Upper lobe of left lung (tissue), 4 donors: ENCODE results near the gene JAK3.

Experiments used
- POLR2A ChIP-seq, 4 donors: fragments of 450-650 bp; IDR thresholded peaks; one replicate each; pipeline ENCODE4 v1.5.1; 2016 to 2017; ENCODE audit warnings: antibody characterized with exemption in 4 of 4, mild to moderate bottlenecking in 2 of 4
- POLR2AphosphoS5 ChIP-seq, 2 donors: sonication (generic); formaldehyde crosslinking; IDR thresholded peaks; one replicate each; pipeline ENCODE4 v1.5.1; 2017; ENCODE audit warnings: antibody characterized with exemption in 2 of 2
- TF ChIP-seq, protein P1 (sequence below), 6 experiments: fragments of 450-650 bp in 4 of 6; fragments of 200-600 bp in 2 of 6; sonication (generic) in 2 of 6; IDR thresholded peaks; one replicate each; pipeline ENCODE4 v1.5.1; 2016 to 2019; ENCODE audit warnings: antibody characterized with exemption in 6 of 6

DNA sequence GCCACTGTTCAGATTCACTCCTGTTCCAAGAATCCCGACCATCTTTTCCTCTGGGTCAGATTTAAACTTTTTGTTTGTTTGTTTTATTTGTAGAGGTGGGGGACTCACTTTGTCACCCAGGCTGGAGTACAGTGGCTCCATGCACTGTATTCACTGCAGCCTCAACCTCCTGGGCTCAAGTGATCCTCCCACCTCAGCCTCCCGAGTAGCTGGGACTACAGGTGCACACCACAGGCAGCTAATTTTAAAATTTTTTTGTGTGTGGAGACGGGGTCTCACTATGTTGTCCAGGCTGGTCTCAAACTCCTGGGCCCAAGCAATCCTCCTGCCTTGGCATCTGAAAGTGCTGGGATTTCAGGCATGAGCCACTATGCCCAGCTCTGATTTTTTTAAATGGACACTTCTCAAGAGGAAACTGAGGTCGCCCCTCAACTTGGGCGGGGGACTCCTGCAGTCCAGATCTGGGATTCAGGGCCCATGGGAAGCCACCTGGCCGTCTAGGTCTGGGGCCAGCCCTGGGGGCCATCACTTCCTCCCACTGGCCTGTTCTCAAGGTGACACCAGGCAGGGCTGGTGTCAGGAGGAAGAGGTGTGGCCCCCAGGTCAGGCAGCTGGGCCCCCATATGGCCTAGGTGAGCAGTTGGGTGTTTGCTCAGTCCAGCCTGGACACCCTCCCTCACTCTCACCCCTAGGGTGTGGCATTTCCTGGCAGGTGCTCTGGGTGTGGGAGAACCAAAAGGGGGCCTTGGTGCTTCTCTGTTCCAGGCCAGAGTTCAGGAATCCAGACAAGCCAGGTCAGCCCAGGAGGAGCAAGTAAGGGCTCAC, 51.6 kb downstream of the JAK3 start:
- TF ChIP-seq, protein P1, sequence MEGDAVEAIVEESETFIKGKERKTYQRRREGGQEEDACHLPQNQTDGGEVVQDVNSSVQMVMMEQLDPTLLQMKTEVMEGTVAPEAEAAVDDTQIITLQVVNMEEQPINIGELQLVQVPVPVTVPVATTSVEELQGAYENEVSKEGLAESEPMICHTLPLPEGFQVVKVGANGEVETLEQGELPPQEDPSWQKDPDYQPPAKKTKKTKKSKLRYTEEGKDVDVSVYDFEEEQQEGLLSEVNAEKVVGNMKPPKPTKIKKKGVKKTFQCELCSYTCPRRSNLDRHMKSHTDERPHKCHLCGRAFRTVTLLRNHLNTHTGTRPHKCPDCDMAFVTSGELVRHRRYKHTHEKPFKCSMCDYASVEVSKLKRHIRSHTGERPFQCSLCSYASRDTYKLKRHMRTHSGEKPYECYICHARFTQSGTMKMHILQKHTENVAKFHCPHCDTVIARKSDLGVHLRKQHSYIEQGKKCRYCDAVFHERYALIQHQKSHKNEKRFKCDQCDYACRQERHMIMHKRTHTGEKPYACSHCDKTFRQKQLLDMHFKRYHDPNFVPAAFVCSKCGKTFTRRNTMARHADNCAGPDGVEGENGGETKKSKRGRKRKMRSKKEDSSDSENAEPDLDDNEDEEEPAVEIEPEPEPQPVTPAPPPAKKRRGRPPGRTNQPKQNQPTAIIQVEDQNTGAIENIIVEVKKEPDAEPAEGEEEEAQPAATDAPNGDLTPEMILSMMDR (IDR thresholded peaks at IDR 0.05): no peak
- TF ChIP-seq POLR2A (IDR thresholded peaks at IDR 0.05) (no peak), POLR2AphosphoS5 (IDR thresholded peaks at IDR 0.05) (no peak)
